Hepatocyte (in vitro differentiated cells): Measurements from ENCODE around the gene GABARAPL1. TPM values are rescaled to one million over a fixed set of nuclear protein-coding genes. Genes with fewer than 3 reads are reported as not detected.

Experiments
- DNase-seq: peaks from one replicate; pipeline ENCODE4 v3.0.0-alpha.2; 2016; ENCODE audit warnings: low spot score
- H2AFZ ChIP-seq: fragments of 200-600 bp; sonication (generic); 2 replicates; pipeline ENCODE4 v1.6.0; 2016; ENCODE audit warnings: antibody characterized with exemption, mild to moderate bottlenecking
- H3K27ac ChIP-seq: fragments of 200-600 bp; sonication (generic); 2 replicates; pipeline ENCODE4 v1.5.1; 2016; ENCODE audit warnings: mild to moderate bottlenecking
- H3K27me3 ChIP-seq: fragments of 200-600 bp; sonication (generic); 2 replicates; pipeline ENCODE4 v1.6.1; 2016
- H3K36me3 ChIP-seq: fragments of 200-600 bp; sonication (generic); replicated peaks from 2 replicates; pipeline ENCODE4 v1.5.1; 2016; ENCODE audit warnings: low read depth; ENCODE audit not compliant: insufficient read depth
- H3K4me1 ChIP-seq: fragments of 200-600 bp; sonication (generic); 2 replicates; pipeline ENCODE4 v1.5.1; 2016; ENCODE audit warnings: mild to moderate bottlenecking, moderate library complexity; ENCODE audit not compliant: insufficient read depth
- H3K4me2 ChIP-seq: fragments of 200-600 bp; sonication (generic); 2 replicates; pipeline ENCODE4 v1.6.0; 2016
- H3K4me3 ChIP-seq: fragments of 200-600 bp; sonication (generic); 2 replicates; pipeline ENCODE4 v1.5.1; 2016; ENCODE audit warnings: mild to moderate bottlenecking
- H3K79me2 ChIP-seq: fragments of 200-600 bp; sonication (generic); 2 replicates; pipeline ENCODE4 v1.6.0; 2017; ENCODE audit warnings: mild to moderate bottlenecking
- H3K9me2 ChIP-seq: fragments of 200-600 bp; sonication (generic); replicated peaks from 2 replicates; pipeline ENCODE4 v1.6.0; 2017; ENCODE audit warnings: mild to moderate bottlenecking; ENCODE audit not compliant: insufficient read depth
- H3K9me3 ChIP-seq: fragments of 200-600 bp; sonication (generic); 2 replicates; pipeline ENCODE4 v1.5.1; 2016; ENCODE audit warnings: low read depth, mild to moderate bottlenecking
- H4K20me1 ChIP-seq: fragments of 200-600 bp; sonication (generic); 2 replicates; pipeline ENCODE4 v1.6.0; 2016; ENCODE audit warnings: mild to moderate bottlenecking; ENCODE audit not compliant: insufficient read depth, poor library complexity, severe bottlenecking
- EZH2 ChIP-seq: fragments of 200-600 bp; sonication (generic); IDR thresholded peaks from 2 replicates; pipeline ENCODE4 v1.6.1; 2016; ENCODE audit warnings: antibody characterized with exemption, mild to moderate bottlenecking, borderline replicate concordance
- EZH2phosphoT487 ChIP-seq: fragments of 200-600 bp; sonication (generic); IDR thresholded peaks from one replicate; pipeline ENCODE4 v1.6.1; 2018; ENCODE audit warnings: antibody characterized with exemption, mild to moderate bottlenecking, low read depth, moderate library complexity; ENCODE audit not compliant: unreplicated experiment, severe bottlenecking
- WGBS: methylation state at CpG from one replicate; pipeline ENCODE4 v1.1.6; 2016; ENCODE audit warnings: low lambda C conversion rate; ENCODE audit errors: missing lambda C conversion rate; 5-methylcytosine and 5-hydroxymethylcytosine counted together
- polyA plus RNA-seq: library from polyadenylated mRNA; unstranded; fragments of >200 nt; fragmentation: Nextera tagmentation; extraction: Ambion mirVana; gene quantifications from 2 replicates; pipeline ENCODE4 v1.2.1, GENCODE V29; 2016
- total RNA-seq: library from RNA; depleted of rRNA; stranded (reverse); fragments of >200 nt; gene quantifications from 2 replicates; pipeline ENCODE4 v1.2.3, GENCODE V29; 2014
- TF ChIP-seq, protein P1 (sequence below): fragments of 200-600 bp; sonication (generic); IDR thresholded peaks from 2 replicates; pipeline ENCODE4 v1.5.1; 2016; ENCODE audit warnings: antibody characterized with exemption, mild to moderate bottlenecking; ENCODE audit not compliant: poor library complexity

The GABARAPL1 gene
- total and polyA plus RNA-seq, 2 experiments from 2014 or later = 77.7 to 93.5 TPM

DNA sequence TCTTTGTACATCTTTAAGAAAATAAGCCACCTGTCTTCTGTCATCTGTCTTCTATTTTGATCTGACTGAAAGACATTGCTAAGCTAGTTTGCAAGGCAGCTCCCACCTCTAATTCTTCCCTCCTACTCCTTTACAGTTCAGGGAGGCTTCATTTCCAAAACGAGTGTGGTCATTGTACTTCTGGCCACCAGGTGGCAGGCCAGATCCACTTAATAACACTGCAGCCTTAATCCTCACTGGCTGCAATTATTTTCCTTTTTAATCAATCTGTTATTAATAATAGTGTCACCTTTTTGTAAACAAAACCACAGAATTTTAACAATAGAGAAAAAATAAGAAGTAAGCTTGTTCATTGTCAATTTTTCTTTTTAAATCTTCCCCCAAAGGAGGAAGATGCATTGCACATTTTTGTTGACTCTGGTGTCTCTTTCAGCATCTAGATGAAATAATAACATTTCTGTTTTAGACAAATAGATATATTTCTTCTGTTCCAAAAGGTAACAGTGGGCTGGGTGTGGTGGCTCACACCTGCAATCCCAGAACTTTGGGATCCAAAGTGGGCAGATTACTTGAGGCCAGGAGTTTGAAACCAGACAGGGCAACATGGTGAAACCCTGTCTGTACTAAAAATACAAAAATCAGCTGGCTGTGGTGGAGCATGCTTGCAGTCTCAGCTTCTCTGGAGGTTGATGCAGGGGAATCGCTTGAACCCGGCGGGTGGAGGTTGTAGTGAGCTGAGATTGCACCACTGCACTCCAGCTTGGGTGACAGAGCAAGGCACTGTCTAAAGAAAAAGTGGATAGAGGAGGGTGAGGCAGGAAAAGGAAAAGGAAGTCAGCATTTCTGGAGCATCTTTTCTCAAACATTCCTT lies 23.3 kb downstream of the GABARAPL1 start:
- 52% methylated on average over 4 of the region's 4 CpGs for WGBS
- H3K27ac ChIP-seq = no peak overlapping the region
- H3K4me2 ChIP-seq = no peak overlapping the region
- H4K20me1 ChIP-seq = no peaks in the 10 kb centered on the region
- DNase-seq = peak; percentile 59
- TF ChIP-seq EZH2phosphoT487 = no peak
- TF ChIP-seq, protein P1, sequence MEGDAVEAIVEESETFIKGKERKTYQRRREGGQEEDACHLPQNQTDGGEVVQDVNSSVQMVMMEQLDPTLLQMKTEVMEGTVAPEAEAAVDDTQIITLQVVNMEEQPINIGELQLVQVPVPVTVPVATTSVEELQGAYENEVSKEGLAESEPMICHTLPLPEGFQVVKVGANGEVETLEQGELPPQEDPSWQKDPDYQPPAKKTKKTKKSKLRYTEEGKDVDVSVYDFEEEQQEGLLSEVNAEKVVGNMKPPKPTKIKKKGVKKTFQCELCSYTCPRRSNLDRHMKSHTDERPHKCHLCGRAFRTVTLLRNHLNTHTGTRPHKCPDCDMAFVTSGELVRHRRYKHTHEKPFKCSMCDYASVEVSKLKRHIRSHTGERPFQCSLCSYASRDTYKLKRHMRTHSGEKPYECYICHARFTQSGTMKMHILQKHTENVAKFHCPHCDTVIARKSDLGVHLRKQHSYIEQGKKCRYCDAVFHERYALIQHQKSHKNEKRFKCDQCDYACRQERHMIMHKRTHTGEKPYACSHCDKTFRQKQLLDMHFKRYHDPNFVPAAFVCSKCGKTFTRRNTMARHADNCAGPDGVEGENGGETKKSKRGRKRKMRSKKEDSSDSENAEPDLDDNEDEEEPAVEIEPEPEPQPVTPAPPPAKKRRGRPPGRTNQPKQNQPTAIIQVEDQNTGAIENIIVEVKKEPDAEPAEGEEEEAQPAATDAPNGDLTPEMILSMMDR = peak; percentile 82
- TF ChIP-seq EZH2 = no peak
- H3K4me1 ChIP-seq = no peaks in the 10 kb centered on the region
- no peaks in the 10 kb centered on the region for H3K79me2 ChIP-seq
- no peaks in the 10 kb centered on the region for H3K36me3 ChIP-seq
- H3K27me3 ChIP-seq = no peaks in the 10 kb centered on the region
- no peaks in the 10 kb centered on the region for H3K9me3 ChIP-seq
- no peaks in the 10 kb centered on the region for H3K9me2 ChIP-seq
- no peak overlapping the region for H2AFZ ChIP-seq
- H3K4me3 ChIP-seq = no peak overlapping the region

DNA sequence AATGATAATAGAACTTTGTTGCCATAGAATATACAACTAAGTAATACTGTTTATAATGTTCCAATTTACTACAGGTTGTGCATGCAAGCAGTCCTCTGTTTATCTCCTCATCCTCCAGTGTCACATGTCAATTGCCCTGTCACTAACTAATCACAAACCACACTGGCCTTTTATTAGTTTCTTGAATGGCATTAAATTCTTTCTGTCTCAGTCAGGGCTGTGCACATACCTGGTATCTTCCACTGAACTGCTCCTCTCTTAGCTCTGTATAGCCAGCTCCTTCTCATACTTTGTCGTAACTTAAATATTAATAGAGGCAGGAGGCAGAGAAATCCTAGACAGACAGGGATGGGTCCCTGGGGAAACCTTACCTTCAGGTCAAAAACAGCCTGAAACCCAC lies 24.0 kb downstream of the GABARAPL1 start:
- WGBS = 85% methylated on average over 1 of the region's 1 CpG

DNA sequence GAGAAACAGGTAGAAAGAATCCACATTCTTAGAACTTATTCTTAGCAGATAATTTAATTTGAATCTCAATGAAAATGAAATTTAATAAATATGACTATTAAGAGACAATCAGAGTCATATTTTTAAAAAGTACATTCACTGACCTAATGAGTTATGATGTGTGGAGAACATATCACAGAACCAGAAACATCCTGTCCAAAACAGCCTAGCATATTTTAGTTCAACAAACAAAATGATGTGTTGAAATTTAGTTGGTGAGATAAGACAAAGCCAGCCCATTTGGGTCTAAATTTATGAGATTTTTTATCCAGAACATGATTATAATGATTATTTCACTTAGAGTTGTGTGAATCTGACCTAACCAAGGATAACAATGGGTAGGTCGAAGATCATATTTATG lies 25.8 kb downstream of the GABARAPL1 start:
- no peaks in the 10 kb centered on the region for H3K9me2 ChIP-seq
- no peak overlapping the region for H3K4me3 ChIP-seq
- no peak overlapping the region for H2AFZ ChIP-seq
- H3K27ac ChIP-seq = no peak overlapping the region
- H3K9me3 ChIP-seq = no peaks in the 10 kb centered on the region
- DNase-seq = no peak
- H4K20me1 ChIP-seq = no peaks in the 10 kb centered on the region
- H3K4me2 ChIP-seq = no peak overlapping the region
- H3K4me1 ChIP-seq = no peaks in the 10 kb centered on the region
- no peaks in the 10 kb centered on the region for H3K36me3 ChIP-seq
- no peaks in the 10 kb centered on the region for H3K79me2 ChIP-seq
- no peak for TF ChIP-seq EZH2phosphoT487
- TF ChIP-seq EZH2 = no peak
- WGBS = 80% methylated on average over 1 of the region's 1 CpG
- H3K27me3 ChIP-seq = no peaks in the 10 kb centered on the region

More for the DNA sequence above, 24.0 kb downstream of the GABARAPL1 start:
- DNase-seq = no peak
- H3K4me2 ChIP-seq = no peak overlapping the region
- H4K20me1 ChIP-seq = no peaks in the 10 kb centered on the region
- H3K9me3 ChIP-seq = no peaks in the 10 kb centered on the region
- no peaks in the 10 kb centered on the region for H3K4me1 ChIP-seq
- no peak overlapping the region for H3K27ac ChIP-seq
- no peaks in the 10 kb centered on the region for H3K27me3 ChIP-seq
- H3K79me2 ChIP-seq = no peaks in the 10 kb centered on the region
- no peak overlapping the region for H3K4me3 ChIP-seq
- no peaks in the 10 kb centered on the region for H3K36me3 ChIP-seq
- no peak for TF ChIP-seq EZH2
- TF ChIP-seq, protein P1 = no peak
- TF ChIP-seq EZH2phosphoT487 = no peak
- H2AFZ ChIP-seq = no peak overlapping the region
- H3K9me2 ChIP-seq = no peaks in the 10 kb centered on the region

DNA sequence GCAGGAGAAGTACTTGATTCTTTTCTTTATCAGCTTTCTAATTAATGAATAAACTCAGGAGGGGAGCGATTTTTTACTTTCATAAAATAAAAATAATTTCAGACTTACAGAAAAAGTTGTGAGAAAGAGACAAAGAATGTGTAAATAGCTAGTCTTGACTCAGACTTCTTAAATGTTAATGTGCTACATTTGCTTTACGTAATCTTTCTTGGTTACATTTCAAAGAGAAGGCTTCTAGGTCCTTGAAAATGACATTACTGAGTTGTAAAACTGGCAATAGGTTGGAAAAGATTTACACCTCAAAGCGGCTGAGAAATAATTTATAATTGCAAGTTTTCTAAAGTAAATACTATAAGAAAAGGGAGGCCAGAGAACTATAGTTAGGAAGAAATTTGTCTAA lies 28.6 kb downstream of the GABARAPL1 start:
- no peaks in the 10 kb centered on the region for H3K9me3 ChIP-seq
- no peaks in the 10 kb centered on the region for H4K20me1 ChIP-seq
- no peaks in the 10 kb centered on the region for H3K27me3 ChIP-seq
- no peaks in the 10 kb centered on the region for H3K79me2 ChIP-seq
- no peak for TF ChIP-seq EZH2phosphoT487
- TF ChIP-seq, protein P1 = no peak
- TF ChIP-seq EZH2 = no peak
- DNase-seq = no peak
- no peaks in the 10 kb centered on the region for H3K36me3 ChIP-seq
- H3K4me2 ChIP-seq = no peak overlapping the region
- no peaks in the 10 kb centered on the region for H3K9me2 ChIP-seq
- no peak overlapping the region for H3K27ac ChIP-seq
- no peak overlapping the region for H2AFZ ChIP-seq
- no peak overlapping the region for H3K4me3 ChIP-seq
- WGBS = 54% methylated on average over 3 of the region's 3 CpGs
- no peaks in the 10 kb centered on the region for H3K4me1 ChIP-seq
